HUES48 (cell line): Measurements from ENCODE around the gene CD48.

ENCODE experiments used
- H3K27ac ChIP-seq: one replicate; pipeline ENCODE4 v1.7.0; 2013; ENCODE audit warnings: low read depth, low read length, inconsistent platforms
- H3K27me3 ChIP-seq: 2 replicates; pipeline ENCODE4 v1.6.1; 2013; ENCODE audit warnings: mild to moderate bottlenecking, low read length; ENCODE audit not compliant: control insufficient read depth, insufficient read depth
- H3K36me3 ChIP-seq: 2 replicates; pipeline ENCODE4 v1.6.1; 2013; ENCODE audit warnings: low read length; ENCODE audit not compliant: control insufficient read depth, insufficient read depth
- H3K4me1 ChIP-seq: 2 replicates; pipeline ENCODE4 v1.6.1; 2013; ENCODE audit warnings: mild to moderate bottlenecking, low read length; ENCODE audit not compliant: control insufficient read depth, insufficient read depth
- H3K4me3 ChIP-seq: 2 replicates; pipeline ENCODE4 v1.5.1; 2013; ENCODE audit warnings: mild to moderate bottlenecking, low read depth, low read length
- H3K9ac ChIP-seq: 2 replicates; pipeline ENCODE4 v1.6.1; 2013; ENCODE audit warnings: mild to moderate bottlenecking, low read depth, low read length, moderate library complexity
- H3K9me3 ChIP-seq: 2 replicates; pipeline ENCODE4 v1.6.1; 2013; ENCODE audit warnings: low read length; ENCODE audit not compliant: control insufficient read depth, insufficient read depth

Gene CD48

GRCh38 chr1:160646711-160647328 is 64.8 kb downstream of the CD48 start, which contains the start of gene SLAMF1:
Gene SLAMF1 (minus strand): TSS chr1:160647044. CDS start chr1:160646945, 99 bp downstream.
- no peaks in the 10 kb centered on the region for H3K9me3 ChIP-seq
- H3K27me3 ChIP-seq: no peaks in the 10 kb centered on the region
- H3K27ac ChIP-seq: no peak within 1 kb of the TSS
- no peaks in the 10 kb centered on the region for H3K36me3 ChIP-seq
- no peak within 1 kb of the TSS for H3K9ac ChIP-seq
- H3K4me3 ChIP-seq: no peak within 1 kb of the TSS
- H3K4me1 ChIP-seq: peaks cover 10% of the 10 kb centered on the region

- Histone ChIP-seq H3K4me1 (peaks cover 4% of the 10 kb centered on the region), H3K27me3 (no peaks in the 10 kb centered on the region), H3K4me3 (no peak overlapping the region), H3K27ac (no peak overlapping the region), H3K36me3 (no peaks in the 10 kb centered on the region), H3K9ac (no peak overlapping the region), H3K9me3 (no peaks in the 10 kb centered on the region)
These were observed 65.4 kb downstream of the CD48 start for GRCh38 chr1:160646180-160646579.

GRCh38 chr1:160645386-160646130 is 66.1 kb downstream of the CD48 start:
- Histone ChIP-seq H3K36me3 (no peaks in the 10 kb centered on the region), H3K9ac (no peak overlapping the region), H3K4me3 (no peak overlapping the region), H3K4me1 (no peaks in the 10 kb centered on the region), H3K27me3 (no peaks in the 10 kb centered on the region), H3K9me3 (no peaks in the 10 kb centered on the region), H3K27ac (no peak overlapping the region)

GRCh38 chr1:160644399-160644798 is 67.2 kb downstream of the CD48 start:
- H3K4me3 ChIP-seq: no peak overlapping the region
- H3K27me3 ChIP-seq: no peaks in the 10 kb centered on the region

DNA sequence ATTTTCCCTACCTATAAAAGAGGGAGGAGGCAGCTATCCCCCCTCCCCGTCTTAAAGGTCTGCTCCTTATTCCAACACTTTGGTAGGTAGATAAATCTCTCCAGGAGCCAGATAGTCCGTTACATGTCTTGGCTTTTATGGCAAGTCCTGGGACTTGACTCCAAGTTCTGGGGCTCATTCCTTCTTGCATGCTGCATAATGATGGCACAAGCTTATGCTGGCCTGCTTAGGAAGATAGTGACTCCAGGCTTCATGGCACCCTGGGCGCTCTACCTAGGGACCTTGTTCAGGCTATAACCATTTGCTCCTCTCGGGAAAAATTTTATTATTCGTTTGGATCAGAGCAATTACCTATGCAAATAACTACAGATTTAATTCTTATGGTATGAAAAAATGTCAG is 68.5 kb downstream of the CD48 start:
- no peaks in the 10 kb centered on the region for H3K36me3 ChIP-seq
- H3K9ac ChIP-seq: no peak overlapping the region
- no peak overlapping the region for H3K4me3 ChIP-seq
- no peaks in the 10 kb centered on the region for H3K4me1 ChIP-seq
- H3K27me3 ChIP-seq: no peaks in the 10 kb centered on the region
- no peak overlapping the region for H3K27ac ChIP-seq
- H3K9me3 ChIP-seq: no peaks in the 10 kb centered on the region

More at GRCh38 chr1:160644399-160644798, 67.2 kb downstream of the CD48 start:
- no peaks in the 10 kb centered on the region for H3K4me1 ChIP-seq
- no peaks in the 10 kb centered on the region for H3K36me3 ChIP-seq
- no peaks in the 10 kb centered on the region for H3K9me3 ChIP-seq
- H3K9ac ChIP-seq: no peak overlapping the region
- no peak overlapping the region for H3K27ac ChIP-seq

GRCh38 chr1:160642281-160642644 is 69.4 kb downstream of the CD48 start:
- Histone ChIP-seq H3K27me3 (no peaks in the 10 kb centered on the region), H3K9me3 (no peaks in the 10 kb centered on the region), H3K27ac (no peak overlapping the region), H3K36me3 (no peaks in the 10 kb centered on the region), H3K9ac (no peak overlapping the region), H3K4me3 (no peak overlapping the region), H3K4me1 (peaks cover 5% of the 10 kb centered on the region; the same call in 1 of the 2 replicates)

DNA sequence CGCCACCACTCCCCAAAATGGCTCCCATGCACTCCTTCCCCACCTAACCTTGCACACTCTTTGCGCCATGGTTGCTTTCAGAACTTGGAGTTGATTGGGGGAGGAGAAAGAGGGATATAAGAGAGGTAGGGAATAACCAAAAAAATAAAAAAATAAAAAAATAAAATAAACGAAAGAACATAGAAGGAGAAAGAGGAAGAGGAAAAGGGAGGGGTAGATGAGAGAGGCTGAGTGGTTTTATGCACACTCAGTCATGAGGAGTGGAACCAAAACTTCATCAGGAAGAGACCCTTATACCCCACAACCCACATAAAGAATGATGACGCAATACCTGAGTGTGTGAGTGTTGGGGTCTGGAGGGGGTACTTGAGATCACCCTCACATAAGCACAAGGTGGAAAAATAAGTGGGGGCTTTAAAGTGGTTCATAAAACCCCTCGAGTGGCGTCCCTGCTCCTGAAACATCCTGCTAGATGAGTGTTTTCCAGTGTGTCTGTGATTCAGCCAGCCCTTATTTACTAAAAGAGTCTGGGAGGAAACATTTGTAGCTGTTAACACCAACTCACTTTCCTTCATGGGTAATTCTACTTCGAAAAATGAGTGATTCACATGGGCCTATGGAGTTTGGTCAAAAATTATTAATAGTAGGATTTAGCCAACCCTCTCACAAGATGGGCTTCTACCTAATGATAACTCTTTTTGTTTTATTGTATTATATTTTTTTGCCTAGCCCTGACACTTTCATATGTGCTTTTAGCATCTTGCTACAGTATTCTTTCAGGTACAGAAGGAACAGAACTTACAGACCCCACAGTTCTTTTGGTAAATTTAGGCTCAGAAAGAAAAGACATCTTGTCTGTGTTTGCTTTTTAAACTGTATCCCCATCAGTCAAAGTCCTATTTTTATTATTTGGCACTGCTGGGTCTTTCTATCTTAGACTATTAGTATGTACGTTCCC is 70.0 kb downstream of the CD48 start:
- Histone ChIP-seq H3K27me3 (no peaks in the 10 kb centered on the region), H3K9me3 (no peaks in the 10 kb centered on the region), H3K4me1 (peaks cover 5% of the 10 kb centered on the region; the same call in 1 of the 2 replicates), H3K27ac (no peak overlapping the region), H3K9ac (no peak overlapping the region), H3K4me3 (no peak overlapping the region), H3K36me3 (no peaks in the 10 kb centered on the region)

DNA sequence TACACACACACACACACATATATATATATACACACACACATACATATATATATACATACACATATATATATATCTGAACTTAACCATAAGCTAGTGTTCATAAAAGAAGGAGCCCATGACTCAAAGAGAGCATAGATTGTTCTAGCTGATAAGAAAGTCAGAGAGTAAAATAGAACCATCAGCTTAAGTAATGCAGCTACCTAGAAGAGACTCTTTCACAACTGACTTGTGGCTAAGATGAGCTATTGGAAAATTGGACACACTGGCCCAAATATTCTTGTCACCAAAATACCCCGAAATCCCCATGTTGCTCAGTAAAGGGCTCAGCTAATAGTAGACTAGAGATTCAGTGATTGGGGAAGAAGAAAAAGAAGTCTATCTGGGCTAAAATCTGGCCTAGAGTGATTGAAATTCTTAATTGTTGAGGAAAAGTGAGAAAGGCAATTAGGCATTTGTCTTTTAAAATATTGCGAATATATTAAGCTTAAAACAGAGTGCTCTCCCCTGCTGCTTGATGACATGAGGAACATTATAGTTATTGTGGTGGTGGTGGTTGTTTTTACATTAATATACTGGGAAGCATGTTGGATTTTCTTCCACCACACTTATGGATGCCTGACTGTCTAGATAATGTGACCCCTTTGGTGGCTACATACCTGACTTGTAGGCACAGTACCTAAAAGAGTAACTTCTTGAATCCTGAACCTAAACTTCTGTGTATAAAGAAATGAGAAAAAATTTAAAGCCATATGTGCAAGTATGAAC is 71.1 kb downstream of the CD48 start:
- Histone ChIP-seq H3K27me3 (no peaks in the 10 kb centered on the region), H3K9ac (no peak overlapping the region)

DNA sequence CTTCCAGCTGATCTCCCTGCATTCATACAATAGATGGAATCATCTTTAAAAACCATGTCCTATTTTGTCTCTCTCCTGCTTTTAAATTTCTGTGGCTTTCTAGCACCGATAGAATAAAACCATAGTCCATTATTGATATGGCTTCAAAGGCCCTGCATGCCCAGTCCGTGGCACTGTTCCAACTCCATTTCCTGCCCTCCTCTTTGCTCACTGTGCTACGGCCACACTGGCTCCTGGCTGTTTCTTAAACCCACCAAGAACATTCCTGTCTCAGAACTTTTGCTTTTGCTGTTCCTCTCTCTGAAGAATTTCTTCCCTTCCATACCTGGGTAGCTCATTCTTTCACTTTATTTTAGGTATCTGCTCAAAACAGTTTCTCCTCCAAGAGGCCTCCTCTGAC is 72.0 kb downstream of the CD48 start:
- Histone ChIP-seq H3K4me1 (peaks cover 5% of the 10 kb centered on the region; the same call in 1 of the 2 replicates), H3K9me3 (no peaks in the 10 kb centered on the region), H3K4me3 (no peak overlapping the region), H3K27ac (no peak overlapping the region), H3K27me3 (no peaks in the 10 kb centered on the region), H3K36me3 (no peaks in the 10 kb centered on the region), H3K9ac (no peak overlapping the region)

More for the DNA sequence above, 71.1 kb downstream of the CD48 start:
- Histone ChIP-seq H3K27ac (no peak overlapping the region), H3K4me1 (peaks cover 5% of the 10 kb centered on the region; the same call in 1 of the 2 replicates), H3K36me3 (no peaks in the 10 kb centered on the region), H3K4me3 (no peak overlapping the region), H3K9me3 (no peaks in the 10 kb centered on the region)

GRCh38 chr1:160638926-160639325 is 72.7 kb downstream of the CD48 start:
- no peaks in the 10 kb centered on the region for H3K36me3 ChIP-seq
- H3K9ac ChIP-seq: no peak overlapping the region
- no peak overlapping the region for H3K4me3 ChIP-seq
- no peak overlapping the region for H3K27ac ChIP-seq
- peaks cover 5% of the 10 kb centered on the region; the same call in 1 of the 2 replicates for H3K4me1 ChIP-seq
- H3K27me3 ChIP-seq: no peaks in the 10 kb centered on the region
- H3K9me3 ChIP-seq: no peaks in the 10 kb centered on the region
